Upper lobe of right lung (tissue), 1 donor: ENCODE data around the gene HBM. TPM values are rescaled to one million over a fixed set of nuclear protein-coding genes. Genes with fewer than 3 reads are reported as not detected.
"Not testable (repeated sequence)": the region's sequence is repeated elsewhere in the genome, so short reads cannot be mapped to it uniquely, and the experiment has no call there.

Experiments used
- ATAC-seq: fragments of 200-7000 bp; cut with Tn5 transposase; one replicate; pipeline ENCODE4 v1.9.1; 2020; ENCODE audit warnings: mild to moderate bottlenecking, moderate library complexity
- DNase-seq: peaks from one replicate; pipeline ENCODE4 v3.0.0-alpha.2; 2020
- H3K27ac ChIP-seq: fragments of 200-600 bp; one replicate; pipeline ENCODE4 v1.8.0; 2022
- H3K27me3 ChIP-seq: fragments of 200-600 bp; one replicate; pipeline ENCODE4 v1.8.0; 2022; ENCODE audit warnings: mild to moderate bottlenecking
- H3K36me3 ChIP-seq: fragments of 200-600 bp; one replicate; pipeline ENCODE4 v1.8.0; 2022
- H3K4me1 ChIP-seq: fragments of 200-600 bp; one replicate; pipeline ENCODE4 v1.8.0; 2022
- H3K4me3 ChIP-seq: fragments of 200-600 bp; one replicate; pipeline ENCODE4 v1.8.0; 2022; ENCODE audit warnings: mild to moderate bottlenecking
- H3K9me3 ChIP-seq: fragments of 200-600 bp; one replicate; pipeline ENCODE4 v1.8.0; 2022
- intact Hi-C: fragments of 100-400 bp; cut with DNase I; formaldehyde crosslinking; loops from one replicate; pipeline ENCODE4 v1.11.0; 2022
- total RNA-seq: library from RNA; stranded (reverse); fragmentation: NEBNext Ultra II Directional; extraction: Animal tissue kit (Norgen Biotek cat#: 25700); gene quantifications from one replicate; pipeline ENCODE4 v1.2.1, GENCODE V29; 2021
- TF ChIP-seq, protein P1 (sequence below): fragments of 200-600 bp; IDR thresholded peaks from one replicate; pipeline ENCODE4 v1.8.0; 2022; ENCODE audit warnings: antibody characterized with exemption
- donor health status: DM: no; HTN: yes; CAD: no; lungs with severe emphysema.

HBM gene
- total RNA-seq, 1 donor from 2014 or later, result not detected

DNA sequence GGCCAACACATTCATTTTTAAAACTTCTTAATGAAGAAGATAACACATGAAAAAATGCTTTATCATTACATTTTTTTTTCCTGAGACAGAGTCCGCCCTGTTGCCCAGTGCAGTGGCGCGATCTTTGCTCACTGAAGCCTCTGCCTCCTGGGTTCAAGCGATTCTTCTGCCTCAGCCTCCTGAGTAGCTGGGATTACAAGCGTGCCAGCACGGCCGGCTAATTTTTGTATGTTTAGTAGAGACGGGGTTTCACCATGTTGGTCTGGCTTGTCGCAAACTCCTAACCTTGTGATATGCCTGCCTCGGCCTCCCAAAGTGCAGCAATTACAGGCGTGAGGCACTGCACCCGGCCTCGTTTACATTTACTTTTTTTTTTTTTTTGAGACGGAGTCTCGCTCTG, 27.7 kb downstream of the HBM start:
- TF ChIP-seq, protein P1, sequence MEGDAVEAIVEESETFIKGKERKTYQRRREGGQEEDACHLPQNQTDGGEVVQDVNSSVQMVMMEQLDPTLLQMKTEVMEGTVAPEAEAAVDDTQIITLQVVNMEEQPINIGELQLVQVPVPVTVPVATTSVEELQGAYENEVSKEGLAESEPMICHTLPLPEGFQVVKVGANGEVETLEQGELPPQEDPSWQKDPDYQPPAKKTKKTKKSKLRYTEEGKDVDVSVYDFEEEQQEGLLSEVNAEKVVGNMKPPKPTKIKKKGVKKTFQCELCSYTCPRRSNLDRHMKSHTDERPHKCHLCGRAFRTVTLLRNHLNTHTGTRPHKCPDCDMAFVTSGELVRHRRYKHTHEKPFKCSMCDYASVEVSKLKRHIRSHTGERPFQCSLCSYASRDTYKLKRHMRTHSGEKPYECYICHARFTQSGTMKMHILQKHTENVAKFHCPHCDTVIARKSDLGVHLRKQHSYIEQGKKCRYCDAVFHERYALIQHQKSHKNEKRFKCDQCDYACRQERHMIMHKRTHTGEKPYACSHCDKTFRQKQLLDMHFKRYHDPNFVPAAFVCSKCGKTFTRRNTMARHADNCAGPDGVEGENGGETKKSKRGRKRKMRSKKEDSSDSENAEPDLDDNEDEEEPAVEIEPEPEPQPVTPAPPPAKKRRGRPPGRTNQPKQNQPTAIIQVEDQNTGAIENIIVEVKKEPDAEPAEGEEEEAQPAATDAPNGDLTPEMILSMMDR, result no peak
- no peaks in the 10 kb centered on the region for H3K4me1 ChIP-seq
- ATAC-seq, result no peak
- no peaks in the 10 kb centered on the region for H3K9me3 ChIP-seq
- no peak overlapping the region for H3K4me3 ChIP-seq
- no peaks in the 10 kb centered on the region for H3K27me3 ChIP-seq
- intact Hi-C loops, result no loop called here
- DNase-seq, result no peak
- H3K36me3 ChIP-seq, result peaks cover 99% of the 10 kb centered on the region
- no peak overlapping the region for H3K27ac ChIP-seq

DNA sequence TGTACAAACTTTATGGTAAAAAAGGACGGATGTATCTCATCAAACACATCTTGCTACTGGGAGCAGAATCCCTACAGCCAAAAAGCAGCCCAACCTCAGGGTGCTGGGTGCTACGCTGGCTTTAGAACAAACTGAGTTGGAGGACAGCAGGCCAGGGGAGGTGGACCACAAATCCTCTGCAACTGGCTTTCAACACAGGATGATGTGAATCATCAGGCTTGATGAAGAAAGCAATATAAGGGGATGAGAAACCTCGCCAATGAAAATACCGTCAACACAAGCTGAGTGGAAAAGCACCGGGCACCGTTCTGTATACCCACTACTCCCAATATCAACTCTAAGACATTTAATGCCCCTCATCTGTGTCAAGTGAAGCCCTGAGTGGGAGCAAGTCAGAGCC, 28.7 kb downstream of the HBM start:
- no peaks in the 10 kb centered on the region for H3K9me3 ChIP-seq
- H3K36me3 ChIP-seq, result peaks cover 99% of the 10 kb centered on the region
- H3K4me3 ChIP-seq, result no peak overlapping the region
- DNase-seq, result no peak
- H3K27me3 ChIP-seq, result no peaks in the 10 kb centered on the region
- TF ChIP-seq, protein P1, result no peak
- no peak overlapping the region for H3K27ac ChIP-seq
- no peak for ATAC-seq
- no peaks in the 10 kb centered on the region for H3K4me1 ChIP-seq
- intact Hi-C loops, result no loop called here

- TF ChIP-seq, protein P1, result no peak
- intact Hi-C loops, result no loop called here
- Histone ChIP-seq H3K4me3 (no peak overlapping the region), H3K36me3 (peaks cover 93% of the 10 kb centered on the region), H3K9me3 (no peaks in the 10 kb centered on the region), H3K27ac (no peak overlapping the region), H3K27me3 (no peaks in the 10 kb centered on the region), H3K4me1 (no peaks in the 10 kb centered on the region)
- DNase-seq (no peak), ATAC-seq (no peak)
Observed at GRCh38 chr16:200388-200787, 34.6 kb downstream of the HBM start.

GRCh38 chr16:203246-203645, 37.5 kb downstream of the HBM start:
- no peak overlapping the region for H3K27ac ChIP-seq
- no peak overlapping the region for H3K4me3 ChIP-seq
- TF ChIP-seq, protein P1, result no peak
- no peaks in the 10 kb centered on the region for H3K9me3 ChIP-seq
- H3K4me1 ChIP-seq, result no peaks in the 10 kb centered on the region
- DNase-seq, result no peak
- intact Hi-C loops, result no loop called here
- H3K27me3 ChIP-seq, result no peaks in the 10 kb centered on the region
- ATAC-seq, result no peak
- peaks cover 92% of the 10 kb centered on the region for H3K36me3 ChIP-seq

- intact Hi-C loops, DNase-seq, ATAC-seq, H3K4me1 ChIP-seq, H3K27me3 ChIP-seq, H3K27ac ChIP-seq, H3K4me3 ChIP-seq, H3K9me3 ChIP-seq: not testable (repeated sequence)
- peaks cover 92% of the 10 kb centered on the region for H3K36me3 ChIP-seq
Observed at GRCh38 chr16:204046-204445, 38.3 kb downstream of the HBM start.

- H3K4me1 ChIP-seq, DNase-seq, intact Hi-C loops, H3K27ac ChIP-seq, H3K27me3 ChIP-seq, H3K9me3 ChIP-seq, H3K4me3 ChIP-seq, ATAC-seq: not testable (repeated sequence)
- peaks cover 98% of the 10 kb centered on the region for H3K36me3 ChIP-seq
Observed at GRCh38 chr16:209359-209758, 43.6 kb downstream of the HBM start.

DNA sequence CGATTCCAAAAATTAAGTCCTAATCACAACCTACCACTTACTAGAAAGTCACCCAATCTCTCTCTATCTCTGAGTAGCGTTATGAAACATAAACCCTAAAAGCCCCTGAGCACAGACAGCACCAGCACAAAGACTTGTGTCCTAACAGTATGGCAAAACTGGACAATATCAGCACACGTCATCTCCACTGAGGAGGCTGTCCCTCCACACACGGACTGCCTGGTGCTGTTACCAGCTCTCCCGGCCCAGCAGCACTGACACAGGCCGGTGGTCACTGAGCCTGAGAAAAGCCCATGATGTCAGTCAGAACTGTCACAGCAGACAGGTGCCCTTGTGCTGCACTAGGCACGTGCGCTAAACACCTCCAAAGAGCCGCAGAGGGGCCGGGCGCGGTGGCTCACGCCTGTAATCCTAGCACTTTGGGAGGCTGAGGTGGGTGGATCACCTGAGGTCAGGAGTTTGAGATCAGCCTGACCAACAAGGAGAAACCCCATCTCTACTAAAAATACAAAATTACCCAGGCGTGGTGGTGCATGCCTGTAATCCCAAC, 45.9 kb downstream of the HBM start:
- H3K27me3 ChIP-seq, H3K4me3 ChIP-seq, H3K9me3 ChIP-seq, ATAC-seq, H3K4me1 ChIP-seq, H3K27ac ChIP-seq, DNase-seq, intact Hi-C loops: not testable (repeated sequence)
- H3K36me3 ChIP-seq, result peaks cover 98% of the 10 kb centered on the region
